ENCODE data around the gene POLD3.

GRCh38 chr11:74593463-74593862 is 1.1 kb downstream of the POLD3 start:
- TF ChIP-seq POLR2A (IDR thresholded peaks at IDR 0.05) (no peak), CTCF (IDR thresholded peaks at IDR 0.05) (no peak), EP300 (IDR thresholded peaks at IDR 0.05) (no peak)

Measured in tibial nerve (tissue), 4 donors.